EH (cell line): Measurements from ENCODE around the gene DIAPH2.

Experiments
- DNase-seq: peaks from one replicate; pipeline ENCODE4 v3.0.0-alpha.2; 2015; ENCODE audit warnings: low read depth

The DIAPH2 gene

DNA sequence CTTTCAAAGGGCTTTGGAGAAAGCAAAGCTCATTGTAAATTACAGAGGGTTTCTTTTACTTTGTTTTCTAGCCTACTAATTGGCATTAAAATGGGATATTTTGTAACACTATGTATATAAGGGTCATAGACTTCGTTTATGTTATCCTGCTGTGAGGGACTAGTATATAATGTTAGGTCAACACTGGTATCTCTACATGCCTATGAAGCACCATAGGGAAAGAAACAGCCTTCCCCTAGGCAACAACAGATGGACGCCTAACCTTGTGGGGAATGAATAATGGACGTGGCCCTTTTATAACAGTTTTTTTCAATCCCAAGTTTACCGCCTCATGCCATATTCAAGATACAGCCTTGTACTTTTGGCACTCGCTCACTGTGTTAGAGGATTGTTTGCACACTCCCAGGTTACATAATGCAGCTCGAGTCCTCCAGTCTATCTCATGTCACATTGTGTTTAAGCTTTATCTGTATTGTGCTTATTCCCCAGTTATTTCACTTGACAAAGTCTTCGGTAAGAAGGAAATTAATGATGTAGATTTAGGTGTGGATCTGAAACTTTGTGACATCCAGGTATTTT is 910.1 kb downstream of the DIAPH2 start:
- no peak for DNase-seq

- DNase-seq, result no peak
Measured at GRCh38 chrX:97597954-97598353, 913.3 kb downstream of the DIAPH2 start.

GRCh38 chrX:97602465-97603258 is 918.0 kb downstream of the DIAPH2 start:
- no peak for DNase-seq

GRCh38 chrX:97605271-97605670 is 920.6 kb downstream of the DIAPH2 start:
- no peak for DNase-seq

- DNase-seq, result no peak
Measured at GRCh38 chrX:97609357-97609756, 924.7 kb downstream of the DIAPH2 start.

GRCh38 chrX:97609938-97610337 is 925.3 kb downstream of the DIAPH2 start:
- no peak for DNase-seq

GRCh38 chrX:97616883-97617530 is 932.4 kb downstream of the DIAPH2 start:
- DNase-seq, result peak; percentile 74

GRCh38 chrX:97619499-97619898 is 934.9 kb downstream of the DIAPH2 start:
- DNase-seq, result no peak

DNA sequence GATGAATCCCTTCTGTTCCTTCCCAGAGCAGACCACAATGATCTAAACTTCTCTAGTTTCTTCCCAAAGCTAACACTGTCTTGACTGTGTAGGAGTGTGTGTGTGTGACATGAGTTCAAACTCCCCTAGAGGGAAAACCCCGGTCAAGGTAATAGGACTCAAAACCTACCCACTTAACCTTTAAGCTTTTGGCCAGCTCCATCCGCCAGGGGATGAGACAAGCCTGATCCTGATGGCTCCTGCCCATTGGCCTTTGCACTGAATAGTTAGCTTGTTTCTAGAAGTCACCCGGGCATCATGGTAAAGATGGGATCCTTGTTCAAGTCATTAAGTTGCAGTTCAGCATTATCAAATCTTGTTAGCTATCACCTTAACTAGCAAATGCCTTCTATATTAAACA is 937.5 kb downstream of the DIAPH2 start:
- no peak for DNase-seq

DNA sequence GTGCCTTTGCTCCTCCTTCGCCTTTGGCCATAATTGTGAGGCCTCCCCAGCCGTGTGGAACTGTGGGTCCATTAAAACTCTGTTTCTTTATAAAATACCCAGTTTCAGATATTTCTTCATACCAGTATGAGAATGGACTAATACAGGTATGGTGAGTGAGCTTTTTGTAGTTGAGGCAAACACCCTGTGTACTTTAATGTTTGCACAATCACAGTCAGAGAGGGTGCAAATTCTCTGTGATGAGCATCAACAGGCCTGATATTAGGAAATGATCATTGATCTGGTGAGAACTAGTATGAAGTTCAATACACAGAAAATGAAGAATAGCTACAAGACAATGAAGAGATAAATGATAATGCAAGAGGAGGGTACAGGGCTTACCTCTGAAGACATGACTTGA is 943.7 kb downstream of the DIAPH2 start:
- DNase-seq, result no peak

- DNase-seq, result no peak
Measured at GRCh38 chrX:97628807-97629596, 944.4 kb downstream of the DIAPH2 start.

GRCh38 chrX:97629597-97629985 is 944.9 kb downstream of the DIAPH2 start:
- no peak for DNase-seq

GRCh38 chrX:97633798-97634197 is 949.2 kb downstream of the DIAPH2 start:
- no peak for DNase-seq

GRCh38 chrX:97636473-97637140 is 952.0 kb downstream of the DIAPH2 start:
- DNase-seq, result no peak

DNA sequence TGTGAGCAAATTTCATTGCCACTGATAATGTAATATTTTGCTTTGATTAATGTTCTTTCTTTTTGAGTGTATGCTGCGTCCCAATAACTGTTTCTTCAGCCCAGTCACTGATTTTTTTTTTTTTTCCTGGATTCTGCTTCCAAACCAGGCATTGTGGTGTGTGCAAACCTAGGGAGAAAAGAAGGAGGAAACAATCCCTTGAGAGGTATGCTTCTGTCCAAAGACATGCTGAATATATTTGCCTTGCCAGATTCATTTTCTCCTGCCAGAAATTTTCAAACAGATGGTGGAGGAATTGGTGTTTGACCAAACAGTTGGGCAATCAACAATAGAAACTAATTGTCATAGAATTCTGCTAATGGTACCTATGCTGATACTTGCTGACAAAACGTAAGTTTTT is 952.6 kb downstream of the DIAPH2 start:
- DNase-seq, result no peak

- no peak for DNase-seq
Measured at GRCh38 chrX:97638621-97639020, 954.0 kb downstream of the DIAPH2 start.

DNA sequence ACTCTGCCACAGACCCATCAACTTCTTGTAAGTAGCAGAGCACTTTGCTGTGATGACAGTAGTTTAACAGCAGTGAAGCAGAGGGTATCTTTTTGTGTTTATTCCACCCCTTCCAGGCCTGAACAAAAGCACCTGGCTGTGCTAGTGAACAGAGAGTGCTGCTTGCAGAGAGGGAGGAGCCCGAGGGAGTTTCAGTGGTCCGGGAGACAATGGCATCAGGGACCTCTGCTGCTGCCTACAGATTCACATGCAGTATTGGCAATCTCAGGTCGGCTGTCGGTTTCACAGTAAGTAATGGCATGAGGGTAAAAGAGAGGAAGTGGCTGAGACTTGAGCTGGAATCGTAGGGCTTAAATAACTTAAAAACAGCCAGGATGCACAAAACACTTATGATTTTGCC is 954.9 kb downstream of the DIAPH2 start:
- DNase-seq, result no peak
